Stimulated activated CD8-positive, alpha-beta memory T cell treated with anti-CD3 and anti-CD28 coated beads, Interleukin-4, amount 100 ng/mL, for 4 hours (primary cell): Measurements from ENCODE around the gene TMEM255B.
"Not testable (repeated sequence)": the region's sequence is repeated elsewhere in the genome, so short reads cannot be mapped to it uniquely, and the experiment has no call there.

Experiments used
- DNase-seq, 2 donors: peaks; one replicate each; pipeline ENCODE4 v3.0.0-alpha.2; 2020; ENCODE audit warnings: low read depth in 2 of 2, low spot score in 1 of 2

The TMEM255B gene

GRCh38 chr13:113816254-113816929 is 57.4 kb downstream of the TMEM255B start:
- no peak for DNase-seq

GRCh38 chr13:113816946-113817859 is 58.2 kb downstream of the TMEM255B start:
- peak; percentile 62 to 66 for DNase-seq

GRCh38 chr13:113817860-113818691 is 59.0 kb downstream of the TMEM255B start:
- no peak for DNase-seq

GRCh38 chr13:113818700-113819295 is 59.8 kb downstream of the TMEM255B start:
- DNase-seq, result no peak

- DNase-seq, result no peak
These were observed 60.3 kb downstream of the TMEM255B start for GRCh38 chr13:113819341-113819730.

- no peak for DNase-seq
These were observed 61.0 kb downstream of the TMEM255B start for GRCh38 chr13:113819731-113820715.

- no peak for DNase-seq
These were observed 62.0 kb downstream of the TMEM255B start for GRCh38 chr13:113820813-113821651.

- DNase-seq, result no peak
These were observed 62.8 kb downstream of the TMEM255B start for GRCh38 chr13:113821847-113822246.

- no peak for DNase-seq
These were observed 63.2 kb downstream of the TMEM255B start for GRCh38 chr13:113822266-113822665.

GRCh38 chr13:113822956-113823744 is 64.1 kb downstream of the TMEM255B start:
- DNase-seq, result no peak

GRCh38 chr13:113823771-113824170 is 64.7 kb downstream of the TMEM255B start:
- no peak for DNase-seq

- DNase-seq, result no peak
These were observed 66.8 kb downstream of the TMEM255B start for GRCh38 chr13:113825841-113826240.

- not testable (repeated sequence) for DNase-seq
These were observed 67.4 kb downstream of the TMEM255B start for GRCh38 chr13:113826446-113826845.

GRCh38 chr13:113827021-113827420 is 68.0 kb downstream of the TMEM255B start:
- no peak for DNase-seq

GRCh38 chr13:113828282-113828825 is 69.3 kb downstream of the TMEM255B start:
- no peak for DNase-seq

GRCh38 chr13:113830426-113830950 is 71.5 kb downstream of the TMEM255B start:
- DNase-seq, result not testable (repeated sequence)

GRCh38 chr13:113831061-113831460 is 72.0 kb downstream of the TMEM255B start:
- no peak for DNase-seq

GRCh38 chr13:113832205-113832604 is 73.2 kb downstream of the TMEM255B start:
- DNase-seq, result no peak
